Calu3 (cell line): ENCODE measurements around the gene DSCAM. TPM values are rescaled to one million over a fixed set of nuclear protein-coding genes. Genes with fewer than 3 reads are reported as not detected.

Source experiments
- BruUV-seq: library from RNA; stranded (reverse); fragments of 400-500 nt; replicated peaks from 2 replicates; lab custom pipeline; 2021; lab: Mats Ljungman, UMichigan
- CTCF ChIA-PET: fragments of 300-600 bp; sonication (Branson Sonifier 250); formaldehyde crosslinking; loops from one replicate; lab custom pipeline; 2022; ENCODE audit warnings: antibody characterized with exemption; lab: Charles Lee
- DNase-seq: peaks from one replicate; pipeline ENCODE4 v3.0.0; 2022
- H3K27ac Mint-ChIP-seq: one replicate; pipeline ENCODE4 v1.8.0; 2022; ENCODE audit warnings: mixed read lengths; ENCODE audit not compliant: unreplicated experiment
- H3K27me3 Mint-ChIP-seq: one replicate; pipeline ENCODE4 v1.8.0; 2022; ENCODE audit warnings: mixed read lengths; ENCODE audit not compliant: unreplicated experiment
- H3K36me3 Mint-ChIP-seq: one replicate; pipeline ENCODE4 v1.8.0; 2022; ENCODE audit warnings: mild to moderate bottlenecking, moderate library complexity, mixed read lengths; ENCODE audit not compliant: insufficient read depth, unreplicated experiment
- H3K4me1 Mint-ChIP-seq: one replicate; pipeline ENCODE4 v1.8.0; 2022; ENCODE audit warnings: mild to moderate bottlenecking, low read depth, mixed read lengths; ENCODE audit not compliant: unreplicated experiment
- H3K4me3 Mint-ChIP-seq: one replicate; pipeline ENCODE4 v1.8.0; 2022; ENCODE audit warnings: mild to moderate bottlenecking, low read depth, moderate library complexity, mixed read lengths; ENCODE audit not compliant: unreplicated experiment
- H3K9me3 Mint-ChIP-seq: one replicate; pipeline ENCODE4 v1.8.0; 2022; ENCODE audit warnings: low read depth, mixed read lengths; ENCODE audit not compliant: unreplicated experiment
- intact Hi-C: fragments of 100-400 bp; cut with micrococcal nuclease; formaldehyde crosslinking; loops from one replicate; pipeline ENCODE4 v1.10.0; 2022; ENCODE audit not compliant: unreplicated experiment
- total RNA-seq: library from RNA; stranded (reverse); gene quantifications from 2 replicates; pipeline ENCODE4 v1.2.3, GENCODE V29; 2022
- TF ChIP-seq, protein P1 (sequence below): fragments of 200-600 bp; IDR thresholded peaks from one replicate; pipeline ENCODE4 v1.8.0; 2022; ENCODE audit warnings: antibody characterized with exemption; ENCODE audit not compliant: unreplicated experiment

DSCAM gene
- total RNA-seq, 1 experiment from 2014 or later: not detected

DNA sequence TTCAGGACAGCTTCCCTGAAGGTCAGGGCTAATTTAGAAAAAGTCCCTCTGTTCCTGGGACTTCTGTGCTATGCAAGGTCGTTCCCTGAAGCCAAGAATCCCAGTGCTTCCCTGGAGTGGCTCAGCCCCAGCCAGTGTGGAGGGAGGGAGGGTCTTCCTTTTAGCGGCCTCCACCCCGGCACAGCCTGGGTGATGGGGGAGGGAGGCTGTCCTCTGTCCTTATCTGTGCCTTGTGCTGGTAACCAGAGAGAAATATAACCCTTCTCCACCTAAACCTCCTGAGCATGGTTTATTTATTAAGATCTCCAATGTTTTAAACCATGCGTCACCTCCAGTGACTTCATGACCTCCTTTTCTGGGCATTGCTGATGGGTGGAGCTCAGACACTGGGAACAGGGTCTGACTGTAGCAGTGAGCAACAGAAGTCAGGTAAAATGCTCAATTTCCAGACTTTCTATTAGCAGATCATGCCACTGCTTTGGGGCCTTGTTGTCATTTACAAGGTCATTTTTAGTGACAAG, 157.1 kb downstream of the DSCAM start:
- TF ChIP-seq, protein P1, sequence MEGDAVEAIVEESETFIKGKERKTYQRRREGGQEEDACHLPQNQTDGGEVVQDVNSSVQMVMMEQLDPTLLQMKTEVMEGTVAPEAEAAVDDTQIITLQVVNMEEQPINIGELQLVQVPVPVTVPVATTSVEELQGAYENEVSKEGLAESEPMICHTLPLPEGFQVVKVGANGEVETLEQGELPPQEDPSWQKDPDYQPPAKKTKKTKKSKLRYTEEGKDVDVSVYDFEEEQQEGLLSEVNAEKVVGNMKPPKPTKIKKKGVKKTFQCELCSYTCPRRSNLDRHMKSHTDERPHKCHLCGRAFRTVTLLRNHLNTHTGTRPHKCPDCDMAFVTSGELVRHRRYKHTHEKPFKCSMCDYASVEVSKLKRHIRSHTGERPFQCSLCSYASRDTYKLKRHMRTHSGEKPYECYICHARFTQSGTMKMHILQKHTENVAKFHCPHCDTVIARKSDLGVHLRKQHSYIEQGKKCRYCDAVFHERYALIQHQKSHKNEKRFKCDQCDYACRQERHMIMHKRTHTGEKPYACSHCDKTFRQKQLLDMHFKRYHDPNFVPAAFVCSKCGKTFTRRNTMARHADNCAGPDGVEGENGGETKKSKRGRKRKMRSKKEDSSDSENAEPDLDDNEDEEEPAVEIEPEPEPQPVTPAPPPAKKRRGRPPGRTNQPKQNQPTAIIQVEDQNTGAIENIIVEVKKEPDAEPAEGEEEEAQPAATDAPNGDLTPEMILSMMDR: no peak
- intact Hi-C loops: no loop called here
- H3K4me1 Mint-ChIP-seq: no peaks in the 10 kb centered on the region
- no peak overlapping the region for H3K27ac Mint-ChIP-seq
- peaks cover 11% of the 10 kb centered on the region for H3K9me3 Mint-ChIP-seq
- BruUV-seq: no TSS peak
- CTCF ChIA-PET: no interaction called here
- no peak for DNase-seq
- H3K27me3 Mint-ChIP-seq: no peaks in the 10 kb centered on the region
- H3K36me3 Mint-ChIP-seq: no peaks in the 10 kb centered on the region
- no peak overlapping the region for H3K4me3 Mint-ChIP-seq

DNA sequence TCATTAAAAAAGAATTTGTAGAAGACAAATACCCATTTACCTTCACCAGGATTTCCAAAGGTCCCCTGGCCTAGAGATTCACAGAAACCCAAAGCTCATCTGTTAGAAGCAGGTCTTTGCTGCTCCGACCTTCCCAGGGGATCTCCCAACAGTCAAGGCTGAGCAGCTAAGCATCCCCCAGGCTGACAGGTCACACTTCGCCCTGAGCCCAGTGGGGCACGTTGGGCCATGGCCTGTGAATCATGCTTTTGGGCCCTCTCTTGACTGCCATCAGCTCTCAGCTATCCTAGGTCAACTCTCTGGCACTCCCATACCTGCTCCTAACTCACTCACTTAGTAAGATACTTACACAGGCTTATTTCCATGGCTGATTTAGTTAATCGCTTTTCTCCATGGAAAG, 157.7 kb downstream of the DSCAM start:
- H3K4me1 Mint-ChIP-seq: no peaks in the 10 kb centered on the region
- intact Hi-C loops: no loop called here
- TF ChIP-seq, protein P1: no peak
- no peak overlapping the region for H3K4me3 Mint-ChIP-seq
- no peak for DNase-seq
- no peak overlapping the region for H3K27ac Mint-ChIP-seq
- H3K27me3 Mint-ChIP-seq: no peaks in the 10 kb centered on the region
- H3K9me3 Mint-ChIP-seq: peaks cover 9% of the 10 kb centered on the region
- H3K36me3 Mint-ChIP-seq: no peaks in the 10 kb centered on the region
- CTCF ChIA-PET: no interaction called here
- BruUV-seq: no TSS peak

DNA sequence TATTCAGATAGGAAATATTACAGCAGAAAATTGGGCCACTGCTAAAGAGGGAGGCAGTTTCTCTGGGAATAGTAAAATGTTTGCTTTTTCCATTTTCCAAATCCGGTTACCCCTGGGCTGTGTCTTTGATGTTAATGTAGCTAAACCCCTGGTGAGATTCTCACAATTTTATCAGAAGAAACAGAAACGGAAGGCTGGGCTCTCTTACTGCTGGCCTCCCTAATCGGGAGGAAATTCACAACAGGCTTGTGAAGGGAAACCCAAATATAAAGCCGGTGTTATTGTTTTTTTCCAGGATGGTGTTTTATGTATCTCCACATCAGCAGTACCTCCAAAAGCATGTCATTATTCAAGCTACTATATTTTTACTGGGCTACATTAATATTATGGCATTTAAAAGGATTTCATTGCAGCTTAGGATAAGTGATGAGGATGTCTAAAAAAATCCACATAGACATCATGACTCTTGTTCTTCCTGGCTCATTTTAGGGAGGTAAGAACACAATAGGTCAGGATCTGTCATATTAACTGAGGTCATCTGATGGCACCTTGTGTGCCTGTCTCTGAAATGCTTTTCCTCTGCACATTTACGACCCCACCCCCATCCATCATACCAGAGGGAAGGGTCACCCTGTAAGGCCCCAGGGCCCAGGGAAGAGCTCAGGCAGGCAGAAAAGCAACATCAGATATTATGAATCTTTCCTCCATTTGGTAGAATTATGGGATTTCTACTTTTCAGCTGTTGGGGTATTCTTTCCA, 158.7 kb downstream of the DSCAM start:
- H3K27ac Mint-ChIP-seq: no peak overlapping the region
- peaks cover 12% of the 10 kb centered on the region for H3K9me3 Mint-ChIP-seq
- no peak overlapping the region for H3K4me3 Mint-ChIP-seq
- TF ChIP-seq, protein P1: no peak
- no TSS peak for BruUV-seq
- DNase-seq: no peak
- no peaks in the 10 kb centered on the region for H3K27me3 Mint-ChIP-seq
- CTCF ChIA-PET: no interaction called here
- no peaks in the 10 kb centered on the region for H3K4me1 Mint-ChIP-seq
- intact Hi-C loops: no loop called here
- no peaks in the 10 kb centered on the region for H3K36me3 Mint-ChIP-seq

DNA sequence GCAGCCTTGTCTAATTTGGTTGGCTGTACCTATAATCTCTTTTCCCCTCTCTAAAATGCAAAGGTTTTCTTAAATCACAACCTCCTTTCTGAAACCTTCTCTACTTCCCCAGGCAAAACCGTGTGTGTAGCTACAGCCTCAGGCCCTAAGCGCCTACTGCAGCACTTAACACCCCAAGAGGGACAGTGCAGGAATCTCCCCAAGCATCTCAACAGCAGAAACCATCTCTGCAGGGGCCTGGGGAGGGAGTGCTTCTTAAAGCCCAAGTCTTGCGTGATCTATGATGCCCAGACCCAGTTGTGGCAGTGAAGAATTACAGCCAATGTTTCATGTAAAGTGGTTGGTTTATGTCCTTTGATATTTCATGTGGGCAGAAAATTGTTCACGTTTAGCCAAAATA, 159.3 kb downstream of the DSCAM start:
- Mint-ChIP-seq H3K9me3 (peaks cover 16% of the 10 kb centered on the region), H3K36me3 (no peaks in the 10 kb centered on the region), H3K27me3 (no peaks in the 10 kb centered on the region), H3K4me1 (no peaks in the 10 kb centered on the region), H3K27ac (no peak overlapping the region), H3K4me3 (no peak overlapping the region)
- intact Hi-C loops: no loop called here
- TF ChIP-seq, protein P1: no peak
- DNase-seq: no peak
- BruUV-seq: no TSS peak
- CTCF ChIA-PET: no interaction called here
